GM10847 (cell line): ENCODE data around the gene NEDD1.

Experiments used
- POLR2A ChIP-seq: IDR thresholded peaks from 2 replicates; pipeline ENCODE4 v1.6.1; 2011; ENCODE audit not compliant: insufficient read length; ENCODE audit errors: extremely low read depth

The NEDD1 gene

GRCh38 chr12:96985515-96986362 lies 78.7 kb downstream of the NEDD1 start:
- no peak for TF ChIP-seq POLR2A

GRCh38 chr12:96986883-96987523 lies 79.9 kb downstream of the NEDD1 start:
- TF ChIP-seq POLR2A: no peak

- TF ChIP-seq POLR2A: no peak
These were observed 81.9 kb downstream of the NEDD1 start for GRCh38 chr12:96988919-96989318.

GRCh38 chr12:96989916-96990315 lies 82.9 kb downstream of the NEDD1 start:
- TF ChIP-seq POLR2A: no peak

- no peak for TF ChIP-seq POLR2A
These were observed 87.8 kb downstream of the NEDD1 start for GRCh38 chr12:96994900-96995299.

- TF ChIP-seq POLR2A: no peak
These were observed 88.8 kb downstream of the NEDD1 start for GRCh38 chr12:96995861-96996260.

- TF ChIP-seq POLR2A: no peak
These were observed 90.9 kb downstream of the NEDD1 start for GRCh38 chr12:96997797-96998484.

- no peak for TF ChIP-seq POLR2A
These were observed 96.2 kb downstream of the NEDD1 start for GRCh38 chr12:97003276-97003675.
